HEK293 (cell line): ENCODE data around the gene FKBP3.

Source experiments
- KLF1 ChIP-seq: fragments of 450-650 bp; formaldehyde crosslinking; IDR thresholded peaks from 2 replicates; pipeline ENCODE4 v1.5.1; 2016; ENCODE audit warnings: missing biosample characterization, missing genetic modification characterization
- ZBTB48 ChIP-seq: fragments of 450-650 bp; formaldehyde crosslinking; IDR thresholded peaks from 2 replicates; pipeline ENCODE4 v1.5.1; 2016; ENCODE audit warnings: missing biosample characterization, missing genetic modification characterization
- ZNF133 ChIP-seq: fragments of 450-650 bp; formaldehyde crosslinking; IDR thresholded peaks from 2 replicates; pipeline ENCODE4 v1.5.1; 2016; ENCODE audit warnings: missing biosample characterization, missing genetic modification characterization
- ZNF140 ChIP-seq: fragments of 450-650 bp; formaldehyde crosslinking; IDR thresholded peaks from 2 replicates; pipeline ENCODE4 v1.5.1; 2016; ENCODE audit warnings: missing biosample characterization, missing genetic modification characterization
- ZNF37A ChIP-seq: fragments of 450-650 bp; IDR thresholded peaks from 2 replicates; pipeline ENCODE4 v1.5.1; 2018; ENCODE audit warnings: missing biosample characterization, missing genetic modification characterization
- ZNF548 ChIP-seq: fragments of 450-650 bp; formaldehyde crosslinking; IDR thresholded peaks from 2 replicates; pipeline ENCODE4 v1.5.1; 2016; ENCODE audit warnings: missing biosample characterization, missing genetic modification characterization
- ZNF549 ChIP-seq: fragments of 450-650 bp; IDR thresholded peaks from 2 replicates; pipeline ENCODE4 v1.5.1; 2018; ENCODE audit warnings: missing biosample characterization, missing genetic modification characterization, mild to moderate bottlenecking, inconsistent platforms, moderate library complexity
- ZNF747 ChIP-seq: fragments of 450-650 bp; formaldehyde crosslinking; IDR thresholded peaks from 2 replicates; pipeline ENCODE4 v1.5.1; 2016; ENCODE audit warnings: missing biosample characterization, missing genetic modification characterization
- ZNF785 ChIP-seq: fragments of 450-650 bp; formaldehyde crosslinking; IDR thresholded peaks from 2 replicates; pipeline ENCODE4 v1.5.1; 2016; ENCODE audit warnings: missing biosample characterization, missing genetic modification characterization
- ZNF791 ChIP-seq: fragments of 450-650 bp; formaldehyde crosslinking; IDR thresholded peaks from 2 replicates; pipeline ENCODE4 v1.5.1; 2016; ENCODE audit warnings: missing biosample characterization, missing genetic modification characterization
- TF ChIP-seq, protein P1 (sequence below): fragments of 450-650 bp; formaldehyde crosslinking; IDR thresholded peaks from 2 replicates; pipeline ENCODE4 v1.5.1; 2016; ENCODE audit warnings: missing biosample characterization, missing genetic modification characterization

DNA sequence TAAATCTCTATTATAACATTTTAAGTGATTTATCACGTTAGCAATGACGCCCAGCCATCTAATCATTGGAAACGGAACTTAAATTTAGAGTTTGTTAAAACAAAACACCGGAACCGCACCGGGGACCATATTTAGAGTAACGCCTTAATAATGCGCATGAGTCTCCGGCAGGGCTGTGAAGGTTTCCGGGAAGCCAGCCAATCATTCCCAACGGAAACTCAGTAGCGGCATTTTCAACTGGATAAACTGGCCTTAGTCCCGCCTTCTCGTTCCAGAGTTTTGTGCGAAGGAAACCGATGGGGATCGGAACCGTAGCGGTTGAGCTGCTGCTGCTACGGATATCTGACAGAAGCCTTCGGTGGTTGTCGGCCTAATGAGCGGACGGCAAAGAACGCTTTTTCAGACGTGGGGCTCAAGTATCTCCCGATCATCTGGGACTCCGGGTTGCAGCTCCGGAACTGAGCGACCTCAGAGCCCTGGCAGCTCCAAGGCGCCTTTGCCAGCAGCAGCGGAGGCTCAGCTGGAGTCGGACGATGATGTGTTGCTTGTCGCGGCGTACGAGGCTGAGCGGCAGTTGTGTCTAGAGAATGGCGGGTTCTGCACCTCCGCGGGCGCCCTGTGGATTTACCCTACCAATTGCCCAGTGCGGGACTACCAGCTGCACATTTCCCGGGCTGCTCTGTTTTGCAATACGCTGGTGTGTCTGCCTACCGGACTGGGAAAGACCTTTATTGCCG is 1.5 kb upstream of the FKBP3 start, which contains the start of gene FANCM:
- TF ChIP-seq ZNF747 (tag by site-specific recombination) (no peak), ZBTB48 (tag by site-specific recombination) (no peak), ZNF140 (no peak), ZNF785 (tag by site-specific recombination) (no peak), ZNF549 (tag by site-specific recombination) (no peak), ZNF548 (tag by site-specific recombination) (no peak), ZNF133 (tag by site-specific recombination) (no peak), ZNF37A (tag by site-specific recombination) (no peak), KLF1 (tag by site-specific recombination) (no peak), ZNF791 (tag by site-specific recombination) (no peak)
- TF ChIP-seq, protein P1, sequence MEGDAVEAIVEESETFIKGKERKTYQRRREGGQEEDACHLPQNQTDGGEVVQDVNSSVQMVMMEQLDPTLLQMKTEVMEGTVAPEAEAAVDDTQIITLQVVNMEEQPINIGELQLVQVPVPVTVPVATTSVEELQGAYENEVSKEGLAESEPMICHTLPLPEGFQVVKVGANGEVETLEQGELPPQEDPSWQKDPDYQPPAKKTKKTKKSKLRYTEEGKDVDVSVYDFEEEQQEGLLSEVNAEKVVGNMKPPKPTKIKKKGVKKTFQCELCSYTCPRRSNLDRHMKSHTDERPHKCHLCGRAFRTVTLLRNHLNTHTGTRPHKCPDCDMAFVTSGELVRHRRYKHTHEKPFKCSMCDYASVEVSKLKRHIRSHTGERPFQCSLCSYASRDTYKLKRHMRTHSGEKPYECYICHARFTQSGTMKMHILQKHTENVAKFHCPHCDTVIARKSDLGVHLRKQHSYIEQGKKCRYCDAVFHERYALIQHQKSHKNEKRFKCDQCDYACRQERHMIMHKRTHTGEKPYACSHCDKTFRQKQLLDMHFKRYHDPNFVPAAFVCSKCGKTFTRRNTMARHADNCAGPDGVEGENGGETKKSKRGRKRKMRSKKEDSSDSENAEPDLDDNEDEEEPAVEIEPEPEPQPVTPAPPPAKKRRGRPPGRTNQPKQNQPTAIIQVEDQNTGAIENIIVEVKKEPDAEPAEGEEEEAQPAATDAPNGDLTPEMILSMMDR: no peak
